Loucy (cell line): ENCODE results near the gene KSR1.

Experiments used
- CTCF ChIP-seq: fragments of 200-600 bp; sonication (generic); conservative IDR thresholded peaks from 2 replicates; pipeline ENCODE4 v1.5.1; 2014; ENCODE audit warnings: mild to moderate bottlenecking, antibody characterized with exemption, low read length
- EZH2phosphoT487 ChIP-seq: fragments of 200-600 bp; IDR thresholded peaks from 2 replicates; pipeline ENCODE4 v1.6.1; 2018; ENCODE audit warnings: antibody characterized with exemption, mild to moderate bottlenecking, moderate library complexity, borderline replicate concordance

- TF ChIP-seq CTCF (no peak), EZH2phosphoT487 (no peak)
Observed at GRCh38 chr17:27577884-27578717, 121.9 kb downstream of the KSR1 start.
